Gastrocnemius medialis (tissue), 4 donors: ENCODE results near the gene OXT.

Source experiments
- POLR2A ChIP-seq, 2 donors: fragments of 450-650 bp; IDR thresholded peaks; one replicate each; pipeline ENCODE4 v1.6.1; 2017; ENCODE audit warnings: antibody characterized with exemption in 2 of 2, mild to moderate bottlenecking in 2 of 2, moderate library complexity in 2 of 2
- TF ChIP-seq, protein P1 (sequence below), 5 experiments: fragments of 450-650 bp in 3 of 5; fragments of 200-600 bp in 2 of 5; sonication (generic) in 2 of 5; IDR thresholded peaks in 4 of 5; conservative IDR thresholded peaks in 1 of 5; 1 replicate in 4 of 5; 2 replicates in 1 of 5; pipeline ENCODE4 v1.5.1; 2016 to 2019; ENCODE audit warnings: antibody characterized with exemption in 5 of 5, mild to moderate bottlenecking in 3 of 5, moderate library complexity in 3 of 5

DNA sequence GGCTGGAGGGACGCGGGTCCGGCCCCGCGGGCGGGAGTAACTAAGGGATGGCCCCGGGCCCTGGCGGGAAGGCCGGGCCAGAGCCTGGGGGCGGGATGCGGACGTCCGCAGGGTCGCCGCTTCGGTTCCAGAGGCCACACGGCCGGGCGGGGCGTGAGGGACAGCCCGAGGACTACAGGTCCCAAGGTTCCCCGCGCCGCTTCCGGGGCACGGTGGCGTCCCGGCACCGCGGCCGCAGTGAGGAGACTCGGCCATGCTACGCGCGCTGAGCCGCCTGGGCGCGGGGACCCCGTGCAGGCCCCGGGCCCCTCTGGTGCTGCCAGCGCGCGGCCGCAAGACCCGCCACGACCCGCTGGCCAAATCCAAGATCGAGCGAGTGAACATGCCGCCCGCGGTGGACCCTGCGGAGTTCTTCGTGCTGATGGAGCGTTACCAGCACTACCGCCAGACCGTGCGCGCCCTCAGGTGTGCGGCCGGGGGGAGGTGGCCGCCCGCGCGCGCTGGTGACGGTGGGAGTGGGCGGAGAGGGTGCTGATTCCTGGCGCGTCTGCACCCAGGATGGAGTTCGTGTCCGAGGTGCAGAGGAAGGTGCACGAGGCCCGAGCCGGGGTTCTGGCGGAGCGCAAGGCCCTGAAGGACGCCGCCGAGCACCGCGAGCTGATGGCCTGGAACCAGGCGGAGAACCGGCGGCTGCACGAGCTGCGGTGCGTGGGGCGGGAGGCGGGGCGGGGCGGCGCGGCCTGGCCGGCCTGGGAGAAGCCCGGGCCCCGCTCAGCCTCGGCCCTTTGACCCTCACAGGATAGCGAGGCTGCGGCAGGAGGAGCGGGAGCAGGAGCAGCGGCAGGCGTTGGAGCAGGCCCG, 25.4 kb upstream of the OXT start, which contains the start of gene MRPS26:
- TF ChIP-seq, protein P1, sequence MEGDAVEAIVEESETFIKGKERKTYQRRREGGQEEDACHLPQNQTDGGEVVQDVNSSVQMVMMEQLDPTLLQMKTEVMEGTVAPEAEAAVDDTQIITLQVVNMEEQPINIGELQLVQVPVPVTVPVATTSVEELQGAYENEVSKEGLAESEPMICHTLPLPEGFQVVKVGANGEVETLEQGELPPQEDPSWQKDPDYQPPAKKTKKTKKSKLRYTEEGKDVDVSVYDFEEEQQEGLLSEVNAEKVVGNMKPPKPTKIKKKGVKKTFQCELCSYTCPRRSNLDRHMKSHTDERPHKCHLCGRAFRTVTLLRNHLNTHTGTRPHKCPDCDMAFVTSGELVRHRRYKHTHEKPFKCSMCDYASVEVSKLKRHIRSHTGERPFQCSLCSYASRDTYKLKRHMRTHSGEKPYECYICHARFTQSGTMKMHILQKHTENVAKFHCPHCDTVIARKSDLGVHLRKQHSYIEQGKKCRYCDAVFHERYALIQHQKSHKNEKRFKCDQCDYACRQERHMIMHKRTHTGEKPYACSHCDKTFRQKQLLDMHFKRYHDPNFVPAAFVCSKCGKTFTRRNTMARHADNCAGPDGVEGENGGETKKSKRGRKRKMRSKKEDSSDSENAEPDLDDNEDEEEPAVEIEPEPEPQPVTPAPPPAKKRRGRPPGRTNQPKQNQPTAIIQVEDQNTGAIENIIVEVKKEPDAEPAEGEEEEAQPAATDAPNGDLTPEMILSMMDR (IDR thresholded peaks at IDR 0.05 in 4 of 5, conservative IDR thresholded peaks at IDR 0.05 in 1 of 5): no peak
- TF ChIP-seq POLR2A (IDR thresholded peaks at IDR 0.05): peak; percentile 61 to 70
